SK-N-SH (cell line): ENCODE results near the gene AHNAK2. TPM values are rescaled to one million over a fixed set of nuclear protein-coding genes. Genes with fewer than 3 reads are reported as not detected.
A peak's percentile ranks its signal among the peaks of the same experiment; 100 is the strongest.

Source experiments
- CTCF ChIA-PET: fragments of 300-600, 350-600 bp; formaldehyde crosslinking; extraction: SDS; loops from one replicate; lab custom pipeline; 2021; lab: Yijun Ruan, JAX
- POLR2A ChIA-PET: fragments of 350-600 bp; sonication (Branson Sonifier 250); formaldehyde crosslinking; extraction: SDS; loops from one replicate; lab custom pipeline; 2020; ENCODE audit warnings: antibody characterized with exemption, inconsistent platforms; lab: Yijun Ruan, JAX
- DNase-seq: peaks from one replicate; pipeline ENCODE4 v3.0.0; 2012
- H2AFZ ChIP-seq: fragments of 200-600 bp; sonication (generic); 2 replicates; pipeline ENCODE4 v1.8.1; 2016; ENCODE audit warnings: antibody characterized with exemption, mild to moderate bottlenecking, low read depth
- H3F3A ChIP-seq: fragments of 200-600 bp; sonication (generic); replicated peaks from 2 replicates; pipeline ENCODE3; 2016; ENCODE audit warnings: antibody characterized with exemption, mild to moderate bottlenecking; ENCODE audit not compliant: insufficient read depth
- H3K27ac ChIP-seq, 2 experiments: fragments of 200-500 bp in 1 of 2; fragments of 200-600 bp in 1 of 2; sonication (Bioruptor generic) in 1 of 2; sonication (generic), shearing (Covaris generic) in 1 of 2; 2 replicates each; pipeline versions ENCODE4 v1.5.1 to v1.6.1; 2014 to 2016; ENCODE audit warnings: low read depth in 2 of 2, inconsistent platforms in 1 of 2, low read length in 1 of 2, mild to moderate bottlenecking in 1 of 2, mixed read lengths in 1 of 2
- H3K27me3 ChIP-seq: fragments of 200-600 bp; sonication (generic), shearing (Covaris generic); 2 replicates; pipeline ENCODE4 v1.6.1; 2016; ENCODE audit warnings: mixed run types; ENCODE audit not compliant: insufficient read depth
- H3K36me3 ChIP-seq, 2 experiments: fragments of 200-500 bp in 1 of 2; fragments of 200-600 bp in 1 of 2; sonication (Bioruptor generic) in 1 of 2; sonication (generic) in 1 of 2; replicated peaks in 1 of 2; 2 replicates each; pipeline versions ENCODE3 to v1.5.1; 2014 to 2016; ENCODE audit warnings: low read length in 1 of 2, mild to moderate bottlenecking in 1 of 2; ENCODE audit not compliant: insufficient read depth in 2 of 2, control insufficient read depth in 1 of 2
- H3K4me1 ChIP-seq, 2 experiments: fragments of 200-500 bp in 1 of 2; fragments of 200-600 bp in 1 of 2; sonication (Bioruptor generic) in 1 of 2; sonication (generic), shearing (Covaris generic) in 1 of 2; 2 replicates each; pipeline versions ENCODE4 v1.5.1 to v1.6.1; 2014 to 2016; ENCODE audit warnings: low read depth in 1 of 2, low read length in 1 of 2, mixed run types in 1 of 2; ENCODE audit not compliant: insufficient read depth in 2 of 2, control insufficient read depth in 1 of 2
- H3K4me2 ChIP-seq: fragments of 200-600 bp; sonication (generic), shearing (Covaris generic); 2 replicates; pipeline ENCODE4 v1.6.1; 2017; ENCODE audit warnings: mixed run types
- H3K4me3 ChIP-seq, 2 experiments: fragments of 200-500 bp in 1 of 2; fragments of 200-600 bp in 1 of 2; sonication (Bioruptor generic) in 1 of 2; sonication (generic), shearing (Covaris generic) in 1 of 2; 2 replicates each; pipeline versions ENCODE4 v1.5.1 to v1.8.1; 2014 to 2016; ENCODE audit warnings: low read depth in 2 of 2, inconsistent platforms in 1 of 2, low read length in 1 of 2, mild to moderate bottlenecking in 1 of 2, mixed read lengths in 1 of 2, moderate library complexity in 1 of 2
- H3K79me2 ChIP-seq: fragments of 200-600 bp; sonication (generic); 2 replicates; pipeline ENCODE4 v1.8.1; 2017; ENCODE audit warnings: mild to moderate bottlenecking; ENCODE audit not compliant: insufficient read depth
- H3K9ac ChIP-seq: fragments of 200-600 bp; sonication (generic); 2 replicates; pipeline ENCODE4 v1.6.1; 2017; ENCODE audit warnings: mixed run types
- H3K9me2 ChIP-seq: fragments of 200-600 bp; sonication (generic); 2 replicates; pipeline ENCODE4 v1.6.1; 2017; ENCODE audit warnings: mixed run types
- H3K9me3 ChIP-seq: fragments of 200-600 bp; sonication (generic); 2 replicates; pipeline ENCODE4 v1.6.1; 2017; ENCODE audit warnings: mixed run types, mild to moderate bottlenecking, moderate library complexity
- H4K20me1 ChIP-seq: fragments of 200-600 bp; sonication (generic); 2 replicates; pipeline ENCODE4 v1.6.1; 2017; ENCODE audit warnings: mild to moderate bottlenecking, mixed run types; ENCODE audit not compliant: insufficient read depth
- EP300 ChIP-seq, 2 experiments: IDR thresholded peaks; 2 replicates each; pipeline versions ENCODE4 v1.4.0 to v1.6.1; 2012; ENCODE audit warnings: borderline replicate concordance in 1 of 2, low read depth in 1 of 2, low read length in 1 of 2
- FOXJ3 ChIP-seq: sonication (generic); formaldehyde crosslinking; IDR thresholded peaks from 2 replicates; pipeline ENCODE4 v1.5.1; 2020; ENCODE audit warnings: mild to moderate bottlenecking, missing genetic modification reagents
- FOXM1 ChIP-seq: IDR thresholded peaks from 2 replicates; pipeline ENCODE4 v1.4.0; 2012; ENCODE audit warnings: low read depth, mild to moderate bottlenecking
- GATA2 ChIP-seq: sonication (generic); formaldehyde crosslinking; IDR thresholded peaks from 2 replicates; pipeline ENCODE4 v1.5.0; 2020; ENCODE audit warnings: mild to moderate bottlenecking, missing genetic modification reagents
- JUND ChIP-seq: IDR thresholded peaks from 2 replicates; pipeline ENCODE4 v1.4.0; 2012
- MEF2A ChIP-seq: IDR thresholded peaks from 2 replicates; pipeline ENCODE4 v1.4.0; 2012; ENCODE audit warnings: low read depth, borderline replicate concordance
- NRF1 ChIP-seq: IDR thresholded peaks from 2 replicates; pipeline ENCODE4 v1.6.1; 2012; ENCODE audit warnings: low read depth, mild to moderate bottlenecking, low read length
- POLR2AphosphoS5 ChIP-seq: IDR thresholded peaks from 2 replicates; pipeline ENCODE4 v1.6.1; 2012; ENCODE audit warnings: low read depth, low read length
- RCOR1 ChIP-seq: fragments of 150-350 bp; IDR thresholded peaks from 2 replicates; pipeline ENCODE4 v1.6.1; 2017; ENCODE audit warnings: antibody characterized with exemption, low read length
- RXRA ChIP-seq: IDR thresholded peaks from 2 replicates; pipeline ENCODE4 v1.4.0; 2012; ENCODE audit warnings: low read depth, mild to moderate bottlenecking, borderline replicate concordance
- TCF12 ChIP-seq: IDR thresholded peaks from 2 replicates; pipeline ENCODE4 v1.4.0; 2012
- TEAD4 ChIP-seq: IDR thresholded peaks from 2 replicates; pipeline ENCODE4 v1.4.0; 2012; ENCODE audit warnings: mild to moderate bottlenecking, borderline replicate concordance; ENCODE audit not compliant: insufficient read depth
- USF2 ChIP-seq: fragments of 150-350 bp; IDR thresholded peaks from 2 replicates; pipeline ENCODE4 v1.6.1; 2017; ENCODE audit warnings: antibody characterized with exemption, low read length, low read depth, borderline replicate concordance
- YY1 ChIP-seq: IDR thresholded peaks from 2 replicates; pipeline ENCODE4 v1.4.0; 2012; ENCODE audit warnings: low read depth, mild to moderate bottlenecking
- WGBS: methylation state at CpG from one replicate; pipeline ENCODE4 v1.1.6; 2017; ENCODE audit warnings: low lambda C conversion rate; 5-methylcytosine and 5-hydroxymethylcytosine counted together
- polyA plus RNA-seq, 3 experiments: library from polyadenylated mRNA; depleted of rRNA; stranded (reverse); fragments of >200 nt; gene quantifications; 2 replicates each; pipeline ENCODE4 v1.2.3, GENCODE V29; 2012
- TF ChIP-seq, protein P1 (sequence below): IDR thresholded peaks from 2 replicates; pipeline ENCODE4 v1.4.0; 2012; ENCODE audit warnings: low read depth, borderline replicate concordance
- TF ChIP-seq, protein P2 (sequence below): IDR thresholded peaks from 2 replicates; pipeline ENCODE4 v1.4.0; 2012; ENCODE audit warnings: low read depth, borderline replicate concordance

Gene AHNAK2
- polyA plus RNA-seq, 1 of the 3 experiments (the other 2 are of a cell fraction): 33.5 TPM

DNA sequence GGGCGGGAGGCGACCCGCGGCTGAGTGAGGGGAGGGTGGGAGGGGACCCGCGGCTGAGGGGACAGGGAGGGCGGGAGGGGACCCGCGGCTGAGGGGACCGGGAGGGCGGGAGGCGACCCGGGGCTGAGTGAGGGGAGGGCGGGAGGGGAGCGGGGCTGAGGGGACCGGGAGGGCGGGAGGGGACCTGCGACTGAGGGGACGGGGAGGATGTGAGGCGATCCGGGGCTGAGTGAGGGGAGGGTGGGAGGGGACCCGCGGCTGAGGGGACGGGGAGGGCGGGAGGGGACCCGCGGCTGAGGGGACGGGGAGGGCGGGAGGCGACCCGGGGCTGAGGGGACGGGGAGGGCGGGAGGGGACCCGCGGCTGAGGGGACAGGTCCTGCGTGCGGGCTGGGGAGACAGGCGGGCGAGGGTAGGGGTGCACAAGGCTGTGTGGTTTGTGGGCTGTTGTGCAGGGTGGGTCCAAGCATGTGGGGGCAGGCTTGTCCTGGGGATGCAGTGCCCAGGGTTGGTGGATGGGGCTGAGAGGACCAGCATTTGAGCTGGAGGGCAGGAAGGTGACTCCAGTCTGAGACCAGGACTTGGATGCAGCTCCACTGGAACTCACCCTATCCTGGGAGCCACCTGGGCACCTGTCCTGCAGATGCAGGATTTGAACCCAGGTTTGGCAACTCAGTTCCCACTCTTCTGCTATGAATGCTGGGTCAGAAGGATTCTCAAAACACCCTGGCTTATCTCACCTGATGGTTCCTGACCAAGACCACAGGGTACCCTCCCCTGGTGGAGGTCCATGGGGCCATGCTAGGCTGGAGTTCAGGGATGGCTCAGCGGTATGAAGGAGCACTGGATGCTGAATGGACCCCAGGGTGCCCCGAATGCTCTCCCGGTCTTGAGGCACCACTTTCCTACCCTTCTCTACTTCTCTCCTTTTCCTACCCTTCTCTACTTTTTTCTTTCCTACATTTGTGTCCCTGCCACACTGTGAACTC lies 44.1 kb downstream of the AHNAK2 start:
- H4K20me1 ChIP-seq: no peaks in the 10 kb centered on the region
- H3K9me2 ChIP-seq: no peaks in the 10 kb centered on the region
- no peaks in the 10 kb centered on the region for H3K27me3 ChIP-seq
- peak overlapping the region; percentile 23 to 24; a peak in 1 of 4 replicates for H3K4me3 ChIP-seq
- CTCF ChIA-PET: interaction anchor here (0.5 to 2.7 kb wide), 19 partner anchors 9 to 159 kb away, joined by 3 to 20 read pairs (median 4); partner anchors contain the start of genes PLD4 and ZBTB42
- H2AFZ ChIP-seq: no peak overlapping the region
- peak overlapping the region; percentile 55; the same call in 1 of the 2 replicates for H3K4me2 ChIP-seq
- no peaks in the 10 kb centered on the region for H3K79me2 ChIP-seq
- peaks cover 3 to 6% of the 10 kb centered on the region in 2 experiments for H3K36me3 ChIP-seq
- H3F3A ChIP-seq: peaks cover 3% of the 10 kb centered on the region
- POLR2A ChIA-PET: interaction anchor here (1.0 kb wide), 1 partner anchor 87 kb away, joined by 8 read pairs; the partner anchor contains the start of gene CDCA4
- WGBS: 18% methylated on average over 29 of the region's 42 CpGs
- H3K27ac ChIP-seq: no peak overlapping the region
- peak; percentile 71 for DNase-seq
- H3K9ac ChIP-seq: no peak overlapping the region
- H3K4me1 ChIP-seq: peaks cover 0 to 5% of the 10 kb centered on the region in 2 experiments; a peak in 1 of 4 replicates
- TF ChIP-seq YY1: no peak
- TF ChIP-seq, protein P1, sequence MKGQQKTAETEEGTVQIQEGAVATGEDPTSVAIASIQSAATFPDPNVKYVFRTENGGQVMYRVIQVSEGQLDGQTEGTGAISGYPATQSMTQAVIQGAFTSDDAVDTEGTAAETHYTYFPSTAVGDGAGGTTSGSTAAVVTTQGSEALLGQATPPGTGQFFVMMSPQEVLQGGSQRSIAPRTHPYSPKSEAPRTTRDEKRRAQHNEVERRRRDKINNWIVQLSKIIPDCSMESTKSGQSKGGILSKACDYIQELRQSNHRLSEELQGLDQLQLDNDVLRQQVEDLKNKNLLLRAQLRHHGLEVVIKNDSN: no peak
- no peak for TF ChIP-seq RCOR1
- no peak for TF ChIP-seq JUND
- TF ChIP-seq POLR2AphosphoS5: no peak; the same call in 1 of the 2 replicates
- TF ChIP-seq, protein P2, sequence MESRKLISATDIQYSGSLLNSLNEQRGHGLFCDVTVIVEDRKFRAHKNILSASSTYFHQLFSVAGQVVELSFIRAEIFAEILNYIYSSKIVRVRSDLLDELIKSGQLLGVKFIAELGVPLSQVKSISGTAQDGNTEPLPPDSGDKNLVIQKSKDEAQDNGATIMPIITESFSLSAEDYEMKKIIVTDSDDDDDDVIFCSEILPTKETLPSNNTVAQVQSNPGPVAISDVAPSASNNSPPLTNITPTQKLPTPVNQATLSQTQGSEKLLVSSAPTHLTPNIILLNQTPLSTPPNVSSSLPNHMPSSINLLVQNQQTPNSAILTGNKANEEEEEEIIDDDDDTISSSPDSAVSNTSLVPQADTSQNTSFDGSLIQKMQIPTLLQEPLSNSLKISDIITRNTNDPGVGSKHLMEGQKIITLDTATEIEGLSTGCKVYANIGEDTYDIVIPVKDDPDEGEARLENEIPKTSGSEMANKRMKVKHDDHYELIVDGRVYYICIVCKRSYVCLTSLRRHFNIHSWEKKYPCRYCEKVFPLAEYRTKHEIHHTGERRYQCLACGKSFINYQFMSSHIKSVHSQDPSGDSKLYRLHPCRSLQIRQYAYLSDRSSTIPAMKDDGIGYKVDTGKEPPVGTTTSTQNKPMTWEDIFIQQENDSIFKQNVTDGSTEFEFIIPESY: no peak
- TF ChIP-seq TCF12: no peak
- no peak for TF ChIP-seq TEAD4
- TF ChIP-seq FOXJ3 (CRISPR knock-in tag): no peak
- no peak for TF ChIP-seq USF2
- no peak for TF ChIP-seq NRF1
- no peak for TF ChIP-seq EP300 (IDR thresholded peaks at IDR 0.05; ENCODE audit: borderline replicate concordance in 1 of 2, low read depth in 1 of 2, low read length in 1 of 2)
- TF ChIP-seq GATA2 (CRISPR knock-in tag): no peak
- TF ChIP-seq MEF2A: no peak
- TF ChIP-seq FOXM1: no peak
- no peak for TF ChIP-seq RXRA
- no peaks in the 10 kb centered on the region for H3K9me3 ChIP-seq
